IMR-90 (cell line): ENCODE data around the gene NHSL1. TPM values are rescaled to one million over a fixed set of nuclear protein-coding genes. Genes with fewer than 3 reads are reported as not detected.

Experiments used
- ATAC-seq: fragments of 200-7000 bp; cut with Tn5 transposase; 2 replicates; pipeline ENCODE4 v1.9.1; 2020; ENCODE audit warnings: low read depth, mild to moderate bottlenecking, moderate library complexity
- BruUV-seq: library from RNA; stranded (reverse); fragments of 400-500 nt; replicated peaks from 2 replicates; lab custom pipeline; 2021; lab: Mats Ljungman, UMichigan
- CTCF ChIA-PET: fragments of 300-600 bp; formaldehyde crosslinking; extraction: SDS; loops from one replicate; lab custom pipeline; 2021; ENCODE audit warnings: antibody characterized with exemption; lab: Yijun Ruan, JAX
- POLR2A ChIA-PET: fragments of 300-600 bp; sonication (Branson Sonifier 250); formaldehyde crosslinking; loops from one replicate; lab custom pipeline; 2022; ENCODE audit warnings: antibody characterized with exemption; ENCODE audit not compliant: unreplicated experiment; lab: Charles Lee
- DNase-seq: peaks from one replicate; pipeline ENCODE4 v3.0.0; 2013
- H2AFZ ChIP-seq: replicated peaks from 2 replicates; pipeline ENCODE3; 2013; ENCODE audit warnings: low read length, mild to moderate bottlenecking; ENCODE audit not compliant: poor library complexity
- H2AK5ac ChIP-seq: 2 replicates; pipeline ENCODE4 v1.6.1; 2013; ENCODE audit warnings: low read depth, low read length, inconsistent platforms
- H2AK9ac ChIP-seq: replicated peaks from 2 replicates; pipeline ENCODE3; 2013; ENCODE audit warnings: mild to moderate bottlenecking, low read depth, low read length, moderate library complexity; ENCODE audit not compliant: poor library complexity
- H2BK120ac ChIP-seq: 2 replicates; pipeline ENCODE4 v1.6.1; 2013; ENCODE audit warnings: low read depth, low read length, inconsistent platforms
- H2BK15ac ChIP-seq: 3 replicates; pipeline ENCODE4 v1.6.1; 2013; ENCODE audit warnings: low read depth, low read length, inconsistent platforms
- H2BK20ac ChIP-seq: 2 replicates; pipeline ENCODE4 v1.6.1; 2013; ENCODE audit warnings: low read depth, mild to moderate bottlenecking, inconsistent platforms, low read length, moderate library complexity
- H2BK5ac ChIP-seq: 2 replicates; pipeline ENCODE4 v1.6.1; 2013; ENCODE audit warnings: mild to moderate bottlenecking, low read depth, low read length, inconsistent platforms; ENCODE audit not compliant: poor library complexity, severe bottlenecking
- H3K14ac ChIP-seq: replicated peaks from 2 replicates; pipeline ENCODE4 v1.6.1; 2013; ENCODE audit warnings: low read depth, low read length, inconsistent platforms
- H3K18ac ChIP-seq: 2 replicates; pipeline ENCODE4 v1.6.1; 2013; ENCODE audit warnings: low read depth, low read length, control low read depth
- H3K23ac ChIP-seq: 2 replicates; pipeline ENCODE4 v1.6.1; 2013; ENCODE audit warnings: low read depth, low read length, inconsistent platforms
- H3K27ac ChIP-seq: 2 replicates; pipeline ENCODE4 v1.5.1; 2013; ENCODE audit warnings: mild to moderate bottlenecking, control low read depth, low read length; ENCODE audit not compliant: insufficient read depth
- H3K27me3 ChIP-seq: 2 replicates; pipeline ENCODE4 v1.6.1; 2013; ENCODE audit warnings: low read length; ENCODE audit not compliant: control insufficient read depth, insufficient read depth
- H3K36me3 ChIP-seq: 2 replicates; pipeline ENCODE4 v1.6.1; 2013; ENCODE audit warnings: low read length, mixed read lengths; ENCODE audit not compliant: control insufficient read depth, insufficient read depth
- H3K4ac ChIP-seq: 2 replicates; pipeline ENCODE4 v1.6.1; 2013; ENCODE audit warnings: low read depth, low read length, inconsistent platforms
- H3K4me1 ChIP-seq: 2 replicates; pipeline ENCODE4 v1.6.1; 2013; ENCODE audit warnings: low read length, mixed read lengths; ENCODE audit not compliant: control insufficient read depth, insufficient read depth
- H3K4me2 ChIP-seq: 2 replicates; pipeline ENCODE4 v1.6.1; 2013; ENCODE audit warnings: low read depth, mild to moderate bottlenecking, control low read depth, low read length, moderate library complexity
- H3K4me3 ChIP-seq: 2 replicates; pipeline ENCODE4 v1.5.1; 2013; ENCODE audit warnings: low read depth, mild to moderate bottlenecking, control low read depth, low read length, moderate library complexity; ENCODE audit not compliant: insufficient read depth
- H3K56ac ChIP-seq: 2 replicates; pipeline ENCODE4 v1.6.1; 2013; ENCODE audit warnings: low read length, inconsistent platforms; ENCODE audit not compliant: insufficient read depth; ENCODE audit errors: extremely low read depth
- H3K79me1 ChIP-seq, 2 experiments: 2 replicates each; pipeline ENCODE4 v1.6.1; 2013; ENCODE audit warnings: low read length in 2 of 2, inconsistent platforms in 1 of 2, low read depth in 1 of 2
- H3K9ac ChIP-seq: 2 replicates; pipeline ENCODE4 v1.6.1; 2013; ENCODE audit warnings: low read depth, low read length, control low read depth
- H3K9me1 ChIP-seq: 2 replicates; pipeline ENCODE4 v1.6.1; 2013; ENCODE audit warnings: low read length, inconsistent platforms; ENCODE audit not compliant: insufficient read depth
- H3K9me3 ChIP-seq: 2 replicates; pipeline ENCODE4 v1.6.1; 2013; ENCODE audit warnings: low read length; ENCODE audit not compliant: control insufficient read depth, insufficient read depth
- H4K20me1 ChIP-seq: 2 replicates; pipeline ENCODE4 v1.6.1; 2013; ENCODE audit warnings: low read length, inconsistent platforms; ENCODE audit not compliant: insufficient read depth
- H4K5ac ChIP-seq: 2 replicates; pipeline ENCODE4 v1.6.1; 2013; ENCODE audit warnings: mild to moderate bottlenecking, low read depth, low read length, control low read depth
- H4K8ac ChIP-seq, 2 experiments: 2 replicates each; pipeline ENCODE4 v1.6.1; 2013; ENCODE audit warnings: low read depth in 2 of 2, low read length in 2 of 2, control low read depth in 1 of 2, inconsistent platforms in 1 of 2
- H4K91ac ChIP-seq: 2 replicates; pipeline ENCODE4 v1.6.1; 2013; ENCODE audit warnings: low read depth, low read length, inconsistent platforms; ENCODE audit not compliant: insufficient read depth
- BHLHE40 ChIP-seq: fragments of 150-350 bp; IDR thresholded peaks from 2 replicates; pipeline ENCODE4 v1.6.1; 2016; ENCODE audit warnings: mild to moderate bottlenecking, low read depth, low read length
- CEBPB ChIP-seq: IDR thresholded peaks from 2 replicates; pipeline ENCODE4 v1.6.1; 2012; ENCODE audit warnings: low read depth, low read length, improper control_type of control experiment
- FOS ChIP-seq: fragments of 150-350 bp; IDR thresholded peaks from 2 replicates; pipeline ENCODE4 v1.6.1; 2016; ENCODE audit warnings: low read depth, low read length
- MAFK ChIP-seq: IDR thresholded peaks from 2 replicates; pipeline ENCODE4 v1.6.1; 2012; ENCODE audit warnings: low read depth, low read length, improper control_type of control experiment
- MXI1 ChIP-seq: IDR thresholded peaks from 2 replicates; pipeline ENCODE4 v1.6.1; 2012; ENCODE audit warnings: low read depth, mild to moderate bottlenecking, low read length, moderate library complexity, borderline replicate concordance
- NFE2L2 ChIP-seq: fragments of 150-350 bp; IDR thresholded peaks from 2 replicates; pipeline ENCODE4 v1.6.1; 2016; ENCODE audit warnings: low read depth, mild to moderate bottlenecking, low read length
- POLR2A ChIP-seq: IDR thresholded peaks from 2 replicates; pipeline ENCODE4 v1.6.1; 2012; ENCODE audit warnings: mild to moderate bottlenecking, low read depth, low read length
- RCOR1 ChIP-seq: IDR thresholded peaks from 2 replicates; pipeline ENCODE4 v1.6.1; 2012; ENCODE audit warnings: mild to moderate bottlenecking, low read length, improper control_type of control experiment; ENCODE audit not compliant: insufficient replicate concordance
- RFX5 ChIP-seq: IDR thresholded peaks from 2 replicates; pipeline ENCODE4 v1.8.0; 2012; ENCODE audit warnings: low read depth, mild to moderate bottlenecking, low read length, moderate library complexity
- SMC3 ChIP-seq: fragments of 150-350 bp; IDR thresholded peaks from 2 replicates; pipeline ENCODE4 v1.6.1; 2016; ENCODE audit warnings: low read depth, mild to moderate bottlenecking, antibody characterized with exemption, low read length, moderate library complexity
- dilution Hi-C: fragments of 300-500 bp; cut with HindIII; formaldehyde crosslinking; loops from one replicate; pipeline ENCODE4 v1.14.3; 2018; ENCODE audit warnings: low sequenced_read_pairs; ENCODE audit not compliant: unreplicated experiment
- in situ Hi-C: fragments of 300-500 bp; cut with MboI; formaldehyde crosslinking; loops from 3 replicates; pipeline ENCODE4 v1.14.3; 2019; ENCODE audit warnings: low sequenced_read_pairs, inconsistent platforms, mixed read lengths
- intact Hi-C: fragments of 100-400 bp; cut with micrococcal nuclease; formaldehyde crosslinking; loops from 2 replicates; pipeline ENCODE4 v1.10.0; 2022
- polyA plus RNA-seq, 3 experiments: library from polyadenylated mRNA; depleted of rRNA; stranded (reverse); fragments of >200 nt; gene quantifications; 2 replicates each; pipeline ENCODE4 v1.2.3, GENCODE V29; 2012; ENCODE audit warnings: low replicate concordance in 1 of 3
- total RNA-seq: library from RNA; depleted of rRNA; stranded (reverse); fragments of >200 nt; gene quantifications from 2 replicates; pipeline ENCODE4 v1.2.3, GENCODE V29; 2012
- TF ChIP-seq, protein P1 (sequence below): fragments of 150-350 bp; IDR thresholded peaks from 2 replicates; pipeline ENCODE4 v1.6.1; 2017; ENCODE audit warnings: mild to moderate bottlenecking, antibody characterized with exemption, low read length, low read depth
- TF ChIP-seq, protein P2 (sequence below): fragments of 150-350 bp; IDR thresholded peaks from 2 replicates; pipeline ENCODE4 v1.6.1; 2016; ENCODE audit warnings: low read depth, mild to moderate bottlenecking, low read length, moderate library complexity, borderline replicate concordance

NHSL1 gene
- total and polyA plus RNA-seq, 2 of the 4 experiments (the other 2 are of a cell fraction), result 5.6 to 7.2 TPM

DNA sequence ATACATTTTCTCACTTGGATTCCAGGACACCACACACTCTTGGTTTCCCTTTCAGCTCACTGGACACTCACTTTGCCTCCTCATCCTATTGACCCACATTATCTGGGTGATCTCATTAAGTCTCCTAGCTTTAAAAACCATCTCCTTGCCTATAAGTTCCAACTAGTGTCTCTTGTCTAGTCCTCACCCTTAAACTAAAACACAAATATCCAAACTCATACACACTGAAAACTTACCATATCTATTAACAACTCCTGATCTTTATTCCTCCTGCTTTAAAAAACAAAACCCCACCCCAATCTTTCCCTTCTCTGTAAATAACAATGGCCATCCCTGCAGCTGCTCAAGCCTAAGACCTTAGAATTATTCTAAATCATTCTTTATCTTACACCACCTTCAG lies 125.1 kb downstream of the NHSL1 start:
- H4K91ac ChIP-seq, result no peak overlapping the region
- dilution Hi-C loops, result no loop called here
- no peaks in the 10 kb centered on the region for H3K36me3 ChIP-seq
- DNase-seq (no peak), ATAC-seq (no peak)
- no peak overlapping the region for H2BK20ac ChIP-seq
- H2AFZ ChIP-seq, result no peak overlapping the region
- no peak overlapping the region for H2AK9ac ChIP-seq
- H3K56ac ChIP-seq, result no peak overlapping the region
- H2AK5ac ChIP-seq, result no peak overlapping the region
- POLR2A ChIA-PET, result no interaction called here
- H3K9me1 ChIP-seq, result no peaks in the 10 kb centered on the region
- no peak overlapping the region for H2BK120ac ChIP-seq
- in situ Hi-C loops, result no loop called here
- no peaks in the 10 kb centered on the region for H4K20me1 ChIP-seq
- CTCF ChIA-PET, result no interaction called here
- H3K4me3 ChIP-seq, result no peak overlapping the region
- H3K9ac ChIP-seq, result no peak overlapping the region
- no TSS peak for BruUV-seq
- no peak overlapping the region for H3K4me2 ChIP-seq
- H4K5ac ChIP-seq, result no peak overlapping the region
- H4K8ac ChIP-seq, result no peak overlapping the region
- H3K27ac ChIP-seq, result no peak overlapping the region
- intact Hi-C loops, result no loop called here
- no peak overlapping the region for H3K23ac ChIP-seq
- no peaks in the 10 kb centered on the region for H3K79me1 ChIP-seq
- no peaks in the 10 kb centered on the region for H3K4me1 ChIP-seq
- H3K18ac ChIP-seq, result no peak overlapping the region
- H2BK5ac ChIP-seq, result no peak overlapping the region
- peaks cover 9% of the 10 kb centered on the region for H3K27me3 ChIP-seq
- no peak overlapping the region for H3K4ac ChIP-seq
- H3K9me3 ChIP-seq, result no peaks in the 10 kb centered on the region
- H3K14ac ChIP-seq, result no peak overlapping the region
- no peak overlapping the region for H2BK15ac ChIP-seq
- TF ChIP-seq MXI1 (no peak), RFX5 (no peak), CEBPB (no peak), MAFK (no peak), NFE2L2 (no peak), POLR2A (no peak), FOS (no peak), SMC3 (no peak), RCOR1 (no peak), BHLHE40 (no peak)
- TF ChIP-seq, protein P1, sequence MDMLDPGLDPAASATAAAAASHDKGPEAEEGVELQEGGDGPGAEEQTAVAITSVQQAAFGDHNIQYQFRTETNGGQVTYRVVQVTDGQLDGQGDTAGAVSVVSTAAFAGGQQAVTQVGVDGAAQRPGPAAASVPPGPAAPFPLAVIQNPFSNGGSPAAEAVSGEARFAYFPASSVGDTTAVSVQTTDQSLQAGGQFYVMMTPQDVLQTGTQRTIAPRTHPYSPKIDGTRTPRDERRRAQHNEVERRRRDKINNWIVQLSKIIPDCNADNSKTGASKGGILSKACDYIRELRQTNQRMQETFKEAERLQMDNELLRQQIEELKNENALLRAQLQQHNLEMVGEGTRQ, result no peak
- TF ChIP-seq, protein P2, sequence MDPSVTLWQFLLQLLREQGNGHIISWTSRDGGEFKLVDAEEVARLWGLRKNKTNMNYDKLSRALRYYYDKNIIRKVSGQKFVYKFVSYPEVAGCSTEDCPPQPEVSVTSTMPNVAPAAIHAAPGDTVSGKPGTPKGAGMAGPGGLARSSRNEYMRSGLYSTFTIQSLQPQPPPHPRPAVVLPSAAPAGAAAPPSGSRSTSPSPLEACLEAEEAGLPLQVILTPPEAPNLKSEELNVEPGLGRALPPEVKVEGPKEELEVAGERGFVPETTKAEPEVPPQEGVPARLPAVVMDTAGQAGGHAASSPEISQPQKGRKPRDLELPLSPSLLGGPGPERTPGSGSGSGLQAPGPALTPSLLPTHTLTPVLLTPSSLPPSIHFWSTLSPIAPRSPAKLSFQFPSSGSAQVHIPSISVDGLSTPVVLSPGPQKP, result no peak
